NB4 (cell line): ENCODE data around the gene TRIM51G.
"Not testable (repeated sequence)": the region's sequence is repeated elsewhere in the genome, so short reads cannot be mapped to it uniquely, and the experiment has no call there.

Experiments used
- CTCF ChIP-seq: IDR thresholded peaks from one replicate; pipeline ENCODE4 v1.5.1; 2012; ENCODE audit warnings: low read depth, low read length
- MAX ChIP-seq: IDR thresholded peaks from 2 replicates; pipeline ENCODE4 v1.6.1; 2011; ENCODE audit warnings: low read depth, low read length
- POLR2A ChIP-seq: IDR thresholded peaks from 2 replicates; pipeline ENCODE4 v1.6.1; 2011; ENCODE audit warnings: mild to moderate bottlenecking; ENCODE audit not compliant: insufficient read length; ENCODE audit errors: extremely low read depth

- not testable (repeated sequence) for TF ChIP-seq MAX, CTCF, POLR2A
These were observed 15.1 kb downstream of the TRIM51G start for GRCh38 chr11:48968592-48968991.
